Right lobe of liver (tissue), 4 donors: ENCODE measurements around the gene UBTD2.

ENCODE experiments used
- POLR2A ChIP-seq: fragments of 450-650 bp; IDR thresholded peaks from one replicate; pipeline ENCODE4 v1.6.1; 2017; ENCODE audit warnings: antibody characterized with exemption, mild to moderate bottlenecking
- TF ChIP-seq, protein P1 (sequence below), 4 donors: fragments of 200-600 bp in 3 of 4; fragments of 450-650 bp in 1 of 4; IDR thresholded peaks; one replicate each; pipeline versions ENCODE4 v1.5.1 to v1.8.0; 2016 to 2022; ENCODE audit warnings: antibody characterized with exemption in 4 of 4, mild to moderate bottlenecking in 2 of 4
- donor health status: DM: no; HTN: no; CAD: no.
- donor health status: DM: no; HTN: no; CAD: no.
- donor health status: DM: no; HTN: yes; CAD: no.

DNA sequence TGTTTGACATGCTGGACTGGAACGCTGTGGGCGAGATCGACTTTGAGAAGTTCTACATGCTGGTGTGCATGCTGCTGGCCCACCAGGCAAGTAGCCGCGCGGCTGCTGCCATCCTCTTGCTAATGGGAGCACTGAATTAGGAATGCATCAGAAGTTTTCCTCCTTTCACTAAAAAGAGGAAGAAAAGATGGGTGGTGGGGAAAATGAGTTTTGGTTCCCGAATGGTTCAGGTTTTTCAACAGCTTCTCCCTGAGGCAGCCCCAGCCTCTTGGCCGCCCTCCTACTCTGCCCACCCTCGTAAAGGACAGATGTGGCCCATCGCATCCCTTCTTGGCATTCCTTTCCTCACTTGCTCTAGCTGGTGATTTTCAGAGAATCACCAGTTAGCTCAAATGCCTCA, 84.1 kb downstream of the UBTD2 start:
- TF ChIP-seq, protein P1, sequence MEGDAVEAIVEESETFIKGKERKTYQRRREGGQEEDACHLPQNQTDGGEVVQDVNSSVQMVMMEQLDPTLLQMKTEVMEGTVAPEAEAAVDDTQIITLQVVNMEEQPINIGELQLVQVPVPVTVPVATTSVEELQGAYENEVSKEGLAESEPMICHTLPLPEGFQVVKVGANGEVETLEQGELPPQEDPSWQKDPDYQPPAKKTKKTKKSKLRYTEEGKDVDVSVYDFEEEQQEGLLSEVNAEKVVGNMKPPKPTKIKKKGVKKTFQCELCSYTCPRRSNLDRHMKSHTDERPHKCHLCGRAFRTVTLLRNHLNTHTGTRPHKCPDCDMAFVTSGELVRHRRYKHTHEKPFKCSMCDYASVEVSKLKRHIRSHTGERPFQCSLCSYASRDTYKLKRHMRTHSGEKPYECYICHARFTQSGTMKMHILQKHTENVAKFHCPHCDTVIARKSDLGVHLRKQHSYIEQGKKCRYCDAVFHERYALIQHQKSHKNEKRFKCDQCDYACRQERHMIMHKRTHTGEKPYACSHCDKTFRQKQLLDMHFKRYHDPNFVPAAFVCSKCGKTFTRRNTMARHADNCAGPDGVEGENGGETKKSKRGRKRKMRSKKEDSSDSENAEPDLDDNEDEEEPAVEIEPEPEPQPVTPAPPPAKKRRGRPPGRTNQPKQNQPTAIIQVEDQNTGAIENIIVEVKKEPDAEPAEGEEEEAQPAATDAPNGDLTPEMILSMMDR (IDR thresholded peaks at IDR 0.05): no peak
- no peak for TF ChIP-seq POLR2A
